Heart left ventricle (tissue), 16 donors: Measurements from ENCODE around the gene TTK. TPM values are rescaled to one million over a fixed set of nuclear protein-coding genes. Genes with fewer than 3 reads are reported as not detected.

Experiments
- ATAC-seq, 4 donors: fragments of 200-7000 bp; cut with Tn5 transposase; one replicate each; pipeline ENCODE4 v1.9.1; 2020 to 2022; ENCODE audit warnings: moderate library complexity in 4 of 4, mild to moderate bottlenecking in 3 of 4, moderate number of reproducible peaks in 1 of 4
- DNase-seq, 5 donors: peaks; one replicate each; pipeline ENCODE4 v3.0.0-alpha.2; 2020
- H3K27ac ChIP-seq, 12 donors: fragments of 200-600 bp; sonication (generic) in 4 of 12; one replicate each; pipeline versions ENCODE4 v1.5.0 to v1.8.0; 2016 to 2022; ENCODE audit warnings: mild to moderate bottlenecking in 2 of 12
- H3K27me3 ChIP-seq, 9 donors: fragments of 200-600 bp; sonication (generic) in 2 of 9; one replicate each; pipeline versions ENCODE4 v1.5.1 to v1.8.0; 2016 to 2022; ENCODE audit warnings: mild to moderate bottlenecking in 3 of 9
- H3K36me3 ChIP-seq, 9 donors: fragments of 200-600 bp; sonication (generic) in 2 of 9; one replicate each; pipeline versions ENCODE4 v1.5.0 to v1.8.0; 2018 to 2022; ENCODE audit warnings: mild to moderate bottlenecking in 2 of 9
- H3K4me1 ChIP-seq, 12 donors: fragments of 200-600 bp; sonication (generic) in 4 of 12; one replicate each; pipeline versions ENCODE4 v1.5.0 to v1.8.0; 2016 to 2022; ENCODE audit warnings: mild to moderate bottlenecking in 3 of 12
- H3K4me3 ChIP-seq, 12 donors: fragments of 200-600 bp; sonication (generic) in 4 of 12; one replicate each; pipeline versions ENCODE4 v1.5.0 to v1.8.0; 2017 to 2022; ENCODE audit warnings: mild to moderate bottlenecking in 9 of 12, moderate library complexity in 4 of 12
- H3K9me3 ChIP-seq, 12 donors: fragments of 200-600 bp; sonication (generic) in 4 of 12; one replicate each; pipeline versions ENCODE4 v1.5.0 to v1.8.0; 2016 to 2022; ENCODE audit warnings: mild to moderate bottlenecking in 1 of 12
- POLR2A ChIP-seq, 2 donors: fragments of 450-650 bp; IDR thresholded peaks; one replicate each; pipeline ENCODE4 v1.6.1; 2017; ENCODE audit warnings: antibody characterized with exemption in 2 of 2, mild to moderate bottlenecking in 2 of 2, moderate library complexity in 2 of 2
- WGBS, 4 donors: extraction: QIAGEN DNeasy Blood & Tissue Kit in 2 of 4; methylation state at CpG; one replicate each; pipeline versions ENCODE4 v1.1.5 to v1.1.7; 2013 to 2018; 5-methylcytosine and 5-hydroxymethylcytosine counted together
- intact Hi-C, 10 donors: fragments of 100-400 bp; cut with DNase I; formaldehyde crosslinking; loops; one replicate each; pipeline versions ENCODE4 v1.11.1 to v1.14.2; 2022
- polyA plus RNA-seq, 2 donors: library from polyadenylated mRNA; stranded (reverse); fragments of 200-250 nt; gene quantifications; one replicate each; pipeline ENCODE4 v1.2.3, GENCODE V29; 2013
- total RNA-seq, 9 donors: library from RNA; depleted of rRNA in 2 of 9; stranded (reverse); fragments of >200 nt in 2 of 9; fragmentation: NEBNext Ultra II Directional in 3 of 9; extraction: Animal tissue kit (Norgen Biotek cat#: 25700) in 3 of 9; gene quantifications; one replicate each; pipeline versions ENCODE4 v1.1.0 to v1.2.4, GENCODE V29; 2016 to 2023
- TF ChIP-seq, protein P1 (sequence below), 12 donors: fragments of 200-600 bp; sonication (generic) in 4 of 12; IDR thresholded peaks; one replicate each; pipeline versions ENCODE4 v1.5.0 to v1.8.0; 2018 to 2022; ENCODE audit warnings: antibody characterized with exemption in 12 of 12, mild to moderate bottlenecking in 5 of 12
- donor health status: ischemic (EF 13 %, LVEDD 7.1; RV severe dilation, severe dysfunction).
- donor health status: healthy with polysubstance abuse.
- donor health status: DM: no; HTN: yes; CAD: no.
- donor health status: DM: no; HTN: no; CAD: no.
- donor health status: ischemic (EF 25% LVEDD 6.9; RV normal size, moderate dysfunction).
- donor health status: ischemic (EF 25% LVEDD 5.7; RV mildly dilated, moderate dysfunction).
- donor health status: healthy.
- donor health status: DM: yes; HTN: yes; CAD: no.
- donor health status: ischemic (EF 35%, LVEDD 5.7; RV mildly dilated, moderate dysfunction).
- donor health status: nonischemic (EF 11% LVEDD 7.7; RV severe dilation, severe dysfunction).
- donor health status: DM: yes; HTN: yes; CAD: no.
- donor health status: PGD.
- donor health status: ischemic (EF 29% LVEDD 5.4; RV normal size, mild dysfunction).
- donor health status: nonischemic (EF 23%, LVEDD 6.1; RV moderate dilation, normal function).

TTK gene
- total and polyA plus RNA-seq, 11 donors = 0.04 to 2.9 (median 0.17) TPM; not detected in 2

DNA sequence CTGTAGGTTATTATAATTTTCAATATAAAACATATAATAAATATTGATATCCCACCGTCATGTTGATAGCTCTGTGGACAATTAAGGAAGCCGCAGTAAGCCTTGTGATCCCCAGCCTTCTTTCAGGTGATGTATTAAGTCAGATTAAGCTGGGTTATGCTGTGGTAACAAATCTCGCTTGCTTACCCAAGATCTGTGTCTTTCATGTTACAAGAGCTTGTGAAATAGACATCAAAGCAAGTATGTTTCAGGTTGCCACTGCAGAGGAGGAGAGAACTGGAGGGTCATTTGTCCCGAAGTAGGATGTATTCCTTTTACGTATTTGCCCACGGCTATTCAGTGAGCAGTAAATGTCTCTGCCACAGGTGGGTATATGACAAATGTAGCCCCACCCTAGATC is 84.2 kb downstream of the TTK start:
- H3K36me3 ChIP-seq = no peaks in the 10 kb centered on the region
- no peaks in the 10 kb centered on the region for H3K27me3 ChIP-seq
- no peaks in the 10 kb centered on the region for H3K9me3 ChIP-seq
- H3K4me1 ChIP-seq = no peaks in the 10 kb centered on the region
- no peak overlapping the region for H3K4me3 ChIP-seq
- WGBS, 4 donors = 91 to 95% (median 94%) methylated on average over 6 of the region's 6 CpGs
- no peak for TF ChIP-seq POLR2A (IDR thresholded peaks at IDR 0.05)
- intact Hi-C loops = loop anchor here in 1 of 10 donors (10.0 kb wide), 1 partner anchor 134 kb away; no protein-coding TSS in a partner anchor
- H3K27ac ChIP-seq = no peak overlapping the region
- ATAC-seq (no peak), DNase-seq (no peak)

DNA sequence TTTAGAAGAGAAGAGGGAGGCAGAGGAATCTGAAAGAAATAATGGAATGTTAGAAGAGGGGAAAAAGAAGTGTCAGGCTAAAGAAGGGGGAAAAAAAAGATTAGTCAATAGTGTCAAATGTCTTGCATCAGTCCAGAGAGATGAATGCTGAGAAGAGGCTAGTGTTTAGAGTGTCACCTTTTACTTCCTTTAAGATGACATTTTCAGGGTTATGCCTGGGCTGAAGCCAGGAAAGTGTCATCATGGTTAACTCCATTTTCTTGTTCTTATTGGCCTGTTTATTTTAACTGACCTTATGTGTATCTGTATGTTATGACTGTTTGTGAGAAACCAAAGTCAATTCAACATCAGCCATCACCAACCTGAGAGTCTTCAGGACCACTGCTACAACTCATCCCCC is 87.1 kb downstream of the TTK start:
- intact Hi-C loops = loop anchor here in 8 of 10 donors (5.0 to 10.0 kb wide), 4 partner anchors 144 to 317 kb away; partner anchors contain the start of gene ELOVL4 (in 6 of the 8)
- Histone ChIP-seq H3K4me1 (no peaks in the 10 kb centered on the region), H3K36me3 (no peaks in the 10 kb centered on the region), H3K4me3 (no peak overlapping the region), H3K9me3 (no peaks in the 10 kb centered on the region), H3K27ac (no peak overlapping the region), H3K27me3 (no peaks in the 10 kb centered on the region)
- DNase-seq (no peak), ATAC-seq (no peak)
- TF ChIP-seq, protein P1, sequence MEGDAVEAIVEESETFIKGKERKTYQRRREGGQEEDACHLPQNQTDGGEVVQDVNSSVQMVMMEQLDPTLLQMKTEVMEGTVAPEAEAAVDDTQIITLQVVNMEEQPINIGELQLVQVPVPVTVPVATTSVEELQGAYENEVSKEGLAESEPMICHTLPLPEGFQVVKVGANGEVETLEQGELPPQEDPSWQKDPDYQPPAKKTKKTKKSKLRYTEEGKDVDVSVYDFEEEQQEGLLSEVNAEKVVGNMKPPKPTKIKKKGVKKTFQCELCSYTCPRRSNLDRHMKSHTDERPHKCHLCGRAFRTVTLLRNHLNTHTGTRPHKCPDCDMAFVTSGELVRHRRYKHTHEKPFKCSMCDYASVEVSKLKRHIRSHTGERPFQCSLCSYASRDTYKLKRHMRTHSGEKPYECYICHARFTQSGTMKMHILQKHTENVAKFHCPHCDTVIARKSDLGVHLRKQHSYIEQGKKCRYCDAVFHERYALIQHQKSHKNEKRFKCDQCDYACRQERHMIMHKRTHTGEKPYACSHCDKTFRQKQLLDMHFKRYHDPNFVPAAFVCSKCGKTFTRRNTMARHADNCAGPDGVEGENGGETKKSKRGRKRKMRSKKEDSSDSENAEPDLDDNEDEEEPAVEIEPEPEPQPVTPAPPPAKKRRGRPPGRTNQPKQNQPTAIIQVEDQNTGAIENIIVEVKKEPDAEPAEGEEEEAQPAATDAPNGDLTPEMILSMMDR (IDR thresholded peaks at IDR 0.05) = no peak
- no peak for TF ChIP-seq POLR2A (IDR thresholded peaks at IDR 0.05)

Other genes starting within 250 kb of the TTK start
- gene ELOVL4, start 57.1 kb upstream of the TTK start, total RNA-seq = under 1 TPM; 0.09 to 0.48 (median 0.19) TPM
- gene ELOVL4, start 57.1 kb upstream of the TTK start, polyA plus RNA-seq = under 1 TPM; 0.24 to 0.27 TPM
- gene BCKDHB, start 102.0 kb downstream of the TTK start, total RNA-seq = 10 to 100 TPM; 17.3 to 41.9 (median 31.0) TPM
- 10 to 100 TPM; 10.1 to 14.1 TPM for gene BCKDHB, start 102.0 kb downstream of the TTK start, polyA plus RNA-seq